Left renal pelvis (tissue), 4 donors: ENCODE measurements around the gene DNM2. TPM values are rescaled to one million over a fixed set of nuclear protein-coding genes. Genes with fewer than 3 reads are reported as not detected.

Experiments
- DNase-seq, 4 donors: peaks; one replicate each; pipeline ENCODE4 v3.0.0-alpha.2; 2013; ENCODE audit warnings: low read depth in 4 of 4, low spot score in 3 of 4
- polyA plus RNA-seq, 4 donors: library from polyadenylated mRNA; unstranded; fragments of 120-200 nt; gene quantifications; one replicate each; pipeline ENCODE4 v1.2.1, GENCODE V29; 2013; ENCODE audit not compliant: insufficient read length in 4 of 4

Gene DNM2
- polyA plus RNA-seq, 4 donors, result 68.8 to 166 (median 125) TPM

DNA sequence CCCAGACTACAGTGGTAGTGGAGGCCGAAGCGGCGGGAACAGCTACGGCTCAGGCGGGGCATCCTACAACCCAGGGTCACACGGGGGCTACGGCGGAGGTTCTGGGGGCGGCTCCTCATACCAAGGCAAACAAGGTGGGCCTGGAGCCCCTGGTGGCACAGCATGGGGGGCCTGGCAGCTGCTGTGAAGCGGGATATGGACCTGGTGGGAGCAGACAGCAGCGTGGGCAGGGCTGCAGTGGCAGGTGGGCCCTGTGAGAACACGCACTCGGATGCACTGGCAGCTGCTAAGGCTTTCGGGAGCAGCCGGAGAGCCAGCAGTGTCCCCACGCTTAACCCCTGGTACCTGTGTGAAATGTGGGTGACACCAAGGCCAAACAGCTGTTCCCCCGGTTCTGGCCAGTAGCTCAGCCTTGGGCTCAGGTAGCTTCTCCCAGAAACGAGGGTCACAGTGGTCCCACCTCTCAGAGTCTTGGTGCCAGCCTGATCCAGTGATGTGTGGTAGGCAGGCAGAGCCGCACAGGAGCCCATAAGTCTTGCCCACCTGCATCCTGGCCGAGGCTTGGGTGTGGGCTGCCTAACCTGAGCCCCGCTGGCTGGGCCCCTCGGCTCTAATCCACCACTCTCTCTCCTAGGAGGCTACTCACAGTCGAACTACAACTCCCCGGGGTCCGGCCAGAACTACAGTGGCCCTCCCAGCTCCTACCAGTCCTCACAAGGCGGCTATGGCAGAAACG is 29.2 kb upstream of the DNM2 start:
- DNase-seq, result no peak

DNA sequence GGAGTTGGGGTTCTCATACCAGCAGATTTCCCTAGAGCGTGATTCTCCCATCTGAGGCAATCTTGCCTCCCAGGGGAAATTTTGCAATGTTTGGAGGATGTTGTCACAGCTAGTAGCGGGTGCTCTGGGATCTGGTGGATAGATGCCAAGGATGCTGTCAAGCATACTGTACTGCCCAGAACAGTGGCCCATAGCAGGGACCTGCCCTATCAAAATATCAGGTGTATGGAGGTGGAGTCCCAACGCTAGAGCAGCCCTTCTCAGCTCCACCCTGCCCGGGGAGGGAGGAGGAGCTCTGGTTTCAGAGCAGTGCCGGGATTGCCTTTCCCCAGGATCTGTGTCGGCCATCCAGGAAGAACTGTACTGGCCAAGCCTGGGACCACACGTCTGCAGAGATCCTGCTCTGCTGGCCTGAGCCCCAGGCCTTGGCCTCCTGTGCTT is 27.5 kb upstream of the DNM2 start:
- no peak for DNase-seq

- no peak for DNase-seq
Observed at GRCh38 chr19:10691178-10691881, 26.5 kb upstream of the DNM2 start.

DNA sequence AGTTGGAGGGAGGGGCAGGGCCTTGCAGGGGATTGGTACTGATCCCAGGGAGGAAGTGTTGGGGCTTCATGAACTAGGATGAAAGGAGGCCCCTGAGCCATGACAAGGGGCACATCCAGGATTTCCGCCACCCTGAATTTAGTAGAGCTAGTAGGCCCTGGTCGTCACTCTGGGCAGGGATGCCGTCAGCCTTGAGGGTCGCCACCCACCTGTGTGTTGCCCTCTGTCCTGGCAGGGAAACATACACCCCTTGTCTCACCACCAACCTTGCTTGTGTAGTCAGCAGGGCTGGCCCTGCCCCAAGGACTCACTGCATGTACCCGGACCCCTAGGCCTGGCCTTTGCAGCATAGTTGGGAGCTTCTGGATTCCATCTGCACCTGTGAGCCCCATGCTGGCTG is 26.0 kb upstream of the DNM2 start:
- DNase-seq, result no peak

- no peak for DNase-seq
Observed at GRCh38 chr19:10692673-10693264, 25.1 kb upstream of the DNM2 start.

DNA sequence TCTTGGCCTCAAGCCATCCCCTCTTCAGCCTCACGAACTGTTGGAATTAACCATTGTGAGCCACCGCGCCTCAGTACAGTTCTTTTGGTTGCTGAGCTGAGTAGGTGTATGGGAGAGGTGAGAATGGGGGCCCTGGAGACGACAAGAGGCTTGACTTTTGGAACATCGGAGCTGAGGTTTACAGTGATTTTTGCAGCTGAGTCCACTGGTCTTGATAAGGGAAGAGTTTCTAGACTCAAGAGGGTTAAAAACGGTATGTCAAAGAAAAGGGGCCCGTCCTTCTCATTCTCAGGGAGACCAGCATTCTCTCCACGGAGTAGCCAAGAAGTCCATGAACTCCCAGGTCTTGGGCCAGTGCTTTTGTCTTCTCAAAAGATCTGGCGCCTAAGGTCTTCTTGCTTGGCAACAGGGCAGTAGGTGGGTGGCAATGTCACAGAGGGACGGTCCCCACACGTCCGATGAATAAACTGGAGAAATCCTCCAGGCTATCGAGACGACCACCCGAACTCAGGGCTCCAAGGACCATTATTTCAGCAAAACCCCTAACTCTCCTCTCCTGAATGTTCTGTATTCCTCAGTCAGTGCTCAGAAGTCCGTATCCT is 23.1 kb upstream of the DNM2 start:
- no peak for DNase-seq

DNA sequence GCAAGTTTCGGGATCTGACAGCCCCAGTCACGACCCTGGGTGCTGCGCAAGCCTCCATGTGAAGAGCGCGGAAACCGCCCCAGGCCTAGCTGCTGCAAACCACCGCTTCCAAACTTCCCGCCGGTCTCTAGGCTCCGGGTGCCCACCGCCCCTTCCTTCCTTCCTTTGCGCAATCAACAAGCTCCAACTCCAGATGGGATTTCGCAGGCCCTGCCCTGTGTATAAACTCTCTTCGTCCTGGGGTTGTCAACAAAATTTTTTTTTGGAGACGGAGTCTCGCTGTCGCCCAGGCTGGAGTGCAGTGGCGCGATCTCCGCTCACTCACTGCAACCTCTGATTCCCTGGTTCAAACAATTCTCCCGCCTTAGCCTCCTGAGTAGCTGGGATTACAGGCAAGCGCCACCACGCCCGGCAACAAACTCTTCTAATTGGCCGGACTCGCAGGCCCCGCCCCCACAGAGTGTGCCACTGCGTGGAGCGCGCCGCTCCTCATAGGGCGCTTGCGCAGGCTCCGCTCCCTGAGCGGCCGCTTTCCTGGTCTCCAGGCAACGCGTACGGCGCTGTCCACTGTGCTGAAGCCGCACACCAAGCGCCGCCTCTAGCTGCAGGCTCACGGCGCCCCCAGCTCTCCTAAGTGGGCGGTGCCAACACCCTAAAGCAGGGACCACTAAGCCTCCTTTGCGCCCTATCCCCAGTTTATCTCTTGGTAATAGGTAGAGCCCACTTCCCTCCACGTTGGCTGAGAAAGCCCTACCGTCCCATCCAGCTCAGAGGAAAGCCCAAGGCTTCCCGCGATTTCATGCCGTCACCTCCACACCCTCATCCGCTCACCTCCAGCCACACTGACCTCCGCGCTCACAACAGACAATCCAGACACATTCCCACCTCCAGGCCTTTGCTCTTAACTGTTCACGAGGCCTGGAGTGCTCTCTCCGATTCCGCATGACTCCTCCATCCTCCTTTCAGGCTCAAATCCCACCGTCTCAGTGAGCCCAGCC is 22.2 kb upstream of the DNM2 start:
- peak; percentile 78 to 89 (median 84) for DNase-seq

GRCh38 chr19:10699650-10700335 is 18.1 kb upstream of the DNM2 start:
- DNase-seq, result no peak

- no peak for DNase-seq
Observed at GRCh38 chr19:10701955-10702525, 15.8 kb upstream of the DNM2 start.

DNA sequence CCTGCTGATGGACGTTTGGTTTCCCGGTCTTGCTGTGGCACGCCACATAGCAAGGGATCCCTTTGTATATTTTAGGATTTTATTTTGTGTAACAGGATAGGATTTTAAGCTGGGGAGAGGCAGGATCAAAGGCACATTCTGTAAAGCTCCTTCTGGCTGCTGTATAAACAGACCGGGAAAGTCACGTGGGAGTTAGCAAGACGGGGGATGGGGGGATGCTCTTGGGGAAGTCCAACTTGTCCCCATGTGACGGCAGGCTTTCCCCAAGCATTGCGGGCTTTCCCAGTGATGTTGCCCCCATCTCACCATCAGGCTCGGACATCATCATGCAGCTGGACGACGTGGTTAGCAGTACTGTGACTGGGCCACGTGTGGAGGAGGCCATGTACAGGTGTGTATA is 10.9 kb upstream of the DNM2 start:
- no peak for DNase-seq

DNA sequence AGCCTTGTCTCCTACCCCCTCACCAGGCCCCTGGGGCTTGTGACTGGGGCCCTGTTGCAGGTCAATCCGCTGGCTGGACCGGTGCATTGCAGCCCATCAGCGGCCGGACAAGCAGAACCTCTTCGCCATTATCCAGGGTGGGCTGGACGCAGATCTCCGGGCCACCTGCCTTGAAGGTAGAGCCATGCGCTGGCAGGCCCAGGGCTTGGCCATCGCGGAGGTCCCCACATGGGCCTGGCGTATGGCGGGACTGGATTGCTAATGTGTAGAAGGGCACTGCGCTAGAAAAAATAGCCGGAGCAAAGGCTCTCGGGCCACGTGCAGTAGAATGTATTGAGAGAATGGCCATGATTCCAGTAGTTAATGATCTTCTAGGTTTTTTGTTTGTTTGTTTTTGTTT is 10.4 kb upstream of the DNM2 start:
- DNase-seq, result no peak

- no peak for DNase-seq
Observed at GRCh38 chr19:10708291-10708690, 9.6 kb upstream of the DNM2 start.

DNA sequence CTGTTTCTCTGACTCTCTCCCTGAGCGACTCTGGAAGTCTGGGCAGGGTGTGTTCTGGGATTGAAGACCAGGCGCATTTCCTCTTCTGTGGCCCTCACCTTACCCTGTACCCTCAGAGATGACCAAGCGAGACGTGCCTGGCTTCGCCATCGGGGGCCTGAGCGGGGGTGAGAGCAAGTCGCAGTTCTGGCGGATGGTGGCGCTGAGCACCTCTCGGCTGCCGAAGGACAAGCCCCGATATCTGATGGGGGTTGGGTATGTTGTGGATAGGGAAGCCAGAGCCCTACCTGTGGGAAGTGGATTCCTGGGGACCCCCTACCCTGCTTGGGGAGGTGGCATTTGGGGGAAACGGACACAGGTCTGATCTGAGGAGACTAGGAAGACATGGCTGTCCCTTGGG is 5.8 kb upstream of the DNM2 start:
- no peak for DNase-seq

GRCh38 chr19:10712754-10713153 is 5.1 kb upstream of the DNM2 start:
- no peak for DNase-seq

GRCh38 chr19:10713317-10713716 is 4.6 kb upstream of the DNM2 start:
- DNase-seq, result no peak

DNA sequence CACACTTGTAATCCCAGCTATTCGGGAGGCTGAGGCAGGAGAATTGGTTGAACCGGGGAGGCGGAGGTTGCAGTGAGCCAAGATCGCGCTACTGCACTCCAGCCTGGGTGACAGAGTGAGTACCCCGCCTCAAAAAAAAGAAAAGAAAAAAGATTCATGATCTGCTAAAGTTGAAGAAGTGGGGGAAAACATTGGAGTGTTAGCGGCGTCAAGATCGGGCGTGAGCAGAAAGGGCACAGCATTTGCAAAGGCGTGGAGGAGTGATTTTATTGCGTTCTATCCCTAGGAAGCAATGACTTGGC is 874 bp upstream of the DNM2 start:
- no peak for DNase-seq

DNA sequence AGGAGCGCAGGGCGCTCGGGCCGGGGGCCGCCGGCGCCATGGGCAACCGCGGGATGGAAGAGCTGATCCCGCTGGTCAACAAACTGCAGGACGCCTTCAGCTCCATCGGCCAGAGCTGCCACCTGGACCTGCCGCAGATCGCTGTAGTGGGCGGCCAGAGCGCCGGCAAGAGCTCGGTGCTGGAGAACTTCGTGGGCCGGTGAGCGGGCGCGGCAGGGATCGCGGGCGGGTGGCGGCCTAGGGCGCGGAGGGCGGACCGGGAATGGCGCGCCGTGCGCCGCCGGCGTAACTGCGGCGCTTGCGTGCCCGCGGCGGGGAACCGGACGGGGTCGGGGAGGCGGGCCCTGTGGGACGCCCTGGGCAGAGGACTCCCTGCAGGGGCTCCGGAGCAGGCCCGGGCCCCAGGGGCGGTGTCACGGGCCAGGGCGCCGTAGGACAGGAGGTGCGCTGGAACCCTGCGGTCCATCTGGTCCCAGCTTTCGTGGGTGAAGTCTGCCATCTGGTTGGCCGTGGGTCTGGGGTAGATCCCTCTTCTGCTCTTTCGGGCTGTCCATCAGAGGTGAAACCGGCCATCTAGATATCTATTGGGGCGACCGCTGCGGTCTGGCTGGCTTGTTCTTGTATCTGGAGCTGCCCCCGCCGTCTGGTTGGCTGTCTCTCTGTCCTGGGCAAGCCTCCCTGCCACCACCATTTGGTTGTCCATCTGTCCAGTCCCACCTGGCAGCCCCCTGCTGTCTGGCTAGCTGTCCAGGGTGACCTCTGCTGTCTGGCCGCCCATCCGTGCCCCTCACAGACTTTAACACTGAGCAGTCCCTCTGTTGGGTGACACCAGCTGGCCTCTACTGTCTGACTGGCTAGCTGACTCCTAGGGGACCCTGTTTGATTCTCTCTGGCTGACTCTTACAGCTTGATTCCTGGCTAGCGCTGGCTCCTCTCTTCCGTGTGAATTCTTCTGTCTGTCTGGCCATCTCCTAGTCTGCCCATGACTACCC is 622 bp downstream of the DNM2 start:
- DNase-seq, result no peak

DNA sequence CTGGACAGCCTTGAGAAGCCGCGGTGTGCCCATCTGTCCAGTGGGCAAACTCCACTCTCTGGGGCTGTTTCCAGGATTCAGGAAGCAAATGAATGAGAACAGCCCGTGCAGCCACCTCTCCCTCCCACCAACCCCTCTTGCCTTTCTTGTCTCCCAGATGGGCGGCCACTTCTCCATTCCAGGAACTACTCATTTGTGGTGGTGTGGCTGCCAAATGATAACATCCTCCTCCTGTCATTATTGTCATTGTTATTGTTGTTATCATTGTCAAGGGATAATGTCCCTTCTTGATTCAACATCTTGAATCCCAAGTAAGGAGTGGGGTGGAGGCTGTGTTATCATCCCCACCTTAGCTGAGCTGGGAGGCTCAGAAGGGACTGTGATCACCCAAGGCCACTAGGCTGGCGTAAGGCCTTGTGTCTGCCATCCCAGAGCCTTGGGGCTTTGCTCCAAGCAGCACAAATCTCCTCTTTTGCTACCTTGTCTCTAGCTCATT is 1.6 kb downstream of the DNM2 start:
- DNase-seq, result no peak
